Caco-2 (cell line): ENCODE results near the gene C5. TPM values are rescaled to one million over a fixed set of nuclear protein-coding genes. Genes with fewer than 3 reads are reported as not detected.
"Not testable (repeated sequence)": the region's sequence is repeated elsewhere in the genome, so short reads cannot be mapped to it uniquely, and the experiment has no call there.

Experiments
- BruUV-seq: library from RNA; stranded (reverse); fragments of 400-500 nt; replicated peaks from 2 replicates; lab custom pipeline; 2021; lab: Mats Ljungman, UMichigan
- CTCF ChIA-PET: fragments of 300-600 bp; sonication (Branson Sonifier 250); formaldehyde crosslinking; loops from one replicate; lab custom pipeline; 2022; ENCODE audit warnings: antibody characterized with exemption; lab: Charles Lee
- POLR2A ChIA-PET: fragments of 300-600 bp; sonication (Branson Sonifier 250); formaldehyde crosslinking; loops from one replicate; lab custom pipeline; 2022; ENCODE audit warnings: antibody characterized with exemption; lab: Charles Lee
- DNase-seq, 2 experiments: peaks; one replicate each; pipeline versions ENCODE4 v3.0.0 to v3.0.0-alpha.2; 2020 to 2022
- H3K27me3 ChIP-seq: replicated peaks from 2 replicates; pipeline ENCODE4 v1.6.0; 2011; ENCODE audit warnings: low read length; ENCODE audit not compliant: control insufficient read depth, insufficient read depth
- H3K36me3 ChIP-seq: 2 replicates; pipeline ENCODE4 v1.5.1; 2011; ENCODE audit warnings: low read length; ENCODE audit not compliant: control insufficient read depth, insufficient read depth
- H3K4me1 ChIP-seq: fragments of 250-450 bp; sonication (Bioruptor Pico); 2 replicates; pipeline ENCODE4 v1.5.1; 2020; ENCODE audit warnings: mild to moderate bottlenecking
- H3K4me3 ChIP-seq: 2 replicates; pipeline ENCODE4 v1.5.1; 2011; ENCODE audit warnings: low read depth, mild to moderate bottlenecking, control low read depth, low read length
- H3K9me3 ChIP-seq: fragments of 250-450 bp; sonication (Bioruptor Pico); 2 replicates; pipeline ENCODE4 v1.5.1; 2020; ENCODE audit warnings: mild to moderate bottlenecking, moderate library complexity
- H3K27ac Mint-ChIP-seq: one replicate; pipeline ENCODE4 v1.8.0; 2022; ENCODE audit warnings: mixed read lengths; ENCODE audit not compliant: unreplicated experiment
- H3K27me3 Mint-ChIP-seq: one replicate; pipeline ENCODE4 v1.8.0; 2022; ENCODE audit warnings: mixed read lengths; ENCODE audit not compliant: insufficient read depth, unreplicated experiment
- H3K36me3 Mint-ChIP-seq: one replicate; pipeline ENCODE4 v1.8.0; 2022; ENCODE audit warnings: mild to moderate bottlenecking, mixed read lengths; ENCODE audit not compliant: insufficient read depth, unreplicated experiment
- H3K4me1 Mint-ChIP-seq: one replicate; pipeline ENCODE4 v1.8.0; 2022; ENCODE audit warnings: low read depth, mixed read lengths; ENCODE audit not compliant: unreplicated experiment
- H3K4me3 Mint-ChIP-seq: one replicate; pipeline ENCODE4 v1.8.0; 2022; ENCODE audit warnings: mild to moderate bottlenecking, moderate library complexity, mixed read lengths; ENCODE audit not compliant: unreplicated experiment
- H3K9me3 Mint-ChIP-seq: one replicate; pipeline ENCODE4 v1.8.0; 2022; ENCODE audit warnings: mixed read lengths; ENCODE audit not compliant: unreplicated experiment
- CTCF ChIP-seq, 2 experiments: fragments of 200-600 bp in 1 of 2; IDR thresholded peaks; 1 replicate in 1 of 2; 2 replicates in 1 of 2; pipeline versions ENCODE4 v1.5.1 to v1.8.0; 2011 to 2022; ENCODE audit warnings: antibody characterized with exemption in 1 of 2, control low read depth in 1 of 2, inconsistent platforms in 1 of 2, low read depth in 1 of 2, low read length in 1 of 2, mild to moderate bottlenecking in 1 of 2, moderate library complexity in 1 of 2; ENCODE audit not compliant: insufficient read depth in 1 of 2, severe bottlenecking in 1 of 2, unreplicated experiment in 1 of 2
- intact Hi-C: fragments of 100-400 bp; cut with micrococcal nuclease; formaldehyde crosslinking; loops from one replicate; pipeline ENCODE4 v1.10.0; 2022; ENCODE audit not compliant: unreplicated experiment
- total RNA-seq: library from RNA; stranded (reverse); gene quantifications from 2 replicates; pipeline ENCODE4 v1.2.3, GENCODE V29; 2022

Gene C5
- total RNA-seq, 1 experiment from 2014 or later = 14.9 TPM

DNA sequence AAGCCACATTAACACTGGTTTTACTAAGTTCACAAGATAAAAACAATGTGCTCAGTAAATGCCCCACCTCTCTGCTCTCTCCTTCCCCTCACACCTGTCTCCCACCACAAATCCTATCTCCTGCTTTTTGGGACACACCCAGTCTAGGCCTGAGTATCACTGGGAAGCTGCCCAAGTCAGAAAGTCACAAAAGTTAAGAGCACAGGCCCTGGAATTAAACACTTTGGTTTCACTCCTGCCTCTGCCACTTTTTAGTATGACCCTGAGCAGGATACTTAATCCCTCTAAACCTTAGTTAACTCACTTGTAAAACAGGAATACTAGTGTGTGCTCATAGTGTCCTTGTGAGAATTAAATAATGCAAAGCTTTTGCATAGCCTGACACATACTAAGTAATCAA is 11.3 kb downstream of the C5 start:
- ChIA-PET POLR2A (no interaction called here), CTCF (interaction anchor here (0.5 to 1.4 kb wide), 2 partner anchors 19 to 21 kb away, joined by 3 to 4 read pairs; no protein-coding TSS in a partner anchor)
- H3K4me1 Mint-ChIP-seq = no peaks in the 10 kb centered on the region
- no peak overlapping the region for H3K27ac Mint-ChIP-seq
- H3K4me3 ChIP-seq = no peak overlapping the region
- DNase-seq = no peak
- no peaks in the 10 kb centered on the region for H3K9me3 Mint-ChIP-seq
- H3K36me3 ChIP-seq = no peaks in the 10 kb centered on the region
- H3K27me3 ChIP-seq = no peaks in the 10 kb centered on the region
- H3K4me1 ChIP-seq = peaks cover 4% of the 10 kb centered on the region; the same call in 1 of the 2 replicates
- no peaks in the 10 kb centered on the region for H3K9me3 ChIP-seq
- no peak for TF ChIP-seq CTCF (IDR thresholded peaks at IDR 0.05; ENCODE audit: insufficient read depth in 1 of 2, low read depth in 1 of 2, low read length in 1 of 2, severe bottlenecking in 1 of 2, unreplicated experiment in 1 of 2)
- H3K36me3 Mint-ChIP-seq = no peaks in the 10 kb centered on the region
- H3K27me3 Mint-ChIP-seq = no peaks in the 10 kb centered on the region
- no peak overlapping the region for H3K4me3 Mint-ChIP-seq
- intact Hi-C loops = no loop called here
- BruUV-seq = no TSS peak

DNA sequence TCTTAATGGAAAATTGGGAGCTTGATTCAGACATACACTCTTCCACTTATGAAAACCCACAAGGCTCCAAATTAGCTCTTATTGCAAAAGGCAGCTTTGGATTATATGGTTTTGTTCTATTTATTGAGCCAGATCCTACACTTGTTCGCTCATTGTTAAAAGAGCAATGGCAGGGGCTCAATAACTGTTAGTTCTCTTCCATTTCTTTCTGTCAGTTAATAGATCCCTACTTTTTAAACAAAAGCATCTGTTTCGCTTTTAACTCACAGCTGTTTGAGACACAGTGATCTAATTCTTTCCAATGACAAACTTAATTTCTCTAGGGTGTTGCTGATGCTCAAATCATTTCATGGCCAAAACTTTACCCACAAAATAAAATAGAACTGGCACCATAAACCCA is 11.7 kb downstream of the C5 start:
- intact Hi-C loops = no loop called here
- no TSS peak for BruUV-seq
- Mint-ChIP-seq H3K27me3 (no peaks in the 10 kb centered on the region), H3K9me3 (no peaks in the 10 kb centered on the region), H3K27ac (no peak overlapping the region), H3K4me1 (no peaks in the 10 kb centered on the region), H3K36me3 (no peaks in the 10 kb centered on the region), H3K4me3 (no peak overlapping the region)
- Histone ChIP-seq H3K4me3 (no peak overlapping the region), H3K27me3 (no peaks in the 10 kb centered on the region), H3K36me3 (no peaks in the 10 kb centered on the region), H3K4me1 (peaks cover 4% of the 10 kb centered on the region; the same call in 1 of the 2 replicates), H3K9me3 (no peaks in the 10 kb centered on the region)
- CTCF ChIA-PET = interaction anchor here (0.5 to 1.4 kb wide), 2 partner anchors 20 to 22 kb away, joined by 3 to 4 read pairs; no protein-coding TSS in a partner anchor
- no peak for TF ChIP-seq CTCF (IDR thresholded peaks at IDR 0.05; ENCODE audit: insufficient read depth in 1 of 2, low read depth in 1 of 2, low read length in 1 of 2, severe bottlenecking in 1 of 2, unreplicated experiment in 1 of 2)
- no peak for DNase-seq
- POLR2A ChIA-PET = no interaction called here

- H3K4me1 ChIP-seq, H3K27me3 Mint-ChIP-seq, H3K27me3 ChIP-seq, BruUV-seq, H3K36me3 ChIP-seq, H3K9me3 ChIP-seq, DNase-seq, H3K4me3 ChIP-seq, H3K9me3 Mint-ChIP-seq, POLR2A ChIA-PET, H3K27ac Mint-ChIP-seq, H3K4me3 Mint-ChIP-seq, H3K4me1 Mint-ChIP-seq, H3K36me3 Mint-ChIP-seq, intact Hi-C loops: not testable (repeated sequence)
- CTCF ChIA-PET = interaction anchor here (0.6 to 1.6 kb wide), 2 partner anchors 24 to 251 kb away, joined by 3 to 18 read pairs; no protein-coding TSS in a partner anchor
These were observed 14.4 kb downstream of the C5 start for GRCh38 chr9:121035717-121036116.
